DND-41 (cell line): Measurements from ENCODE around the gene CBARP.

Experiments
- ATAC-seq: fragments of 200-7000 bp; cut with Tn5 transposase; 3 replicates; pipeline ENCODE4 v1.9.1; 2021; ENCODE audit warnings: low read depth; ENCODE audit not compliant: insufficient read depth
- DNase-seq: peaks from one replicate; pipeline ENCODE4 v3.0.0-alpha.2; 2020
- H2AFZ ChIP-seq: 2 replicates; pipeline ENCODE4 v1.6.0; 2012; ENCODE audit warnings: low read depth, low read length
- H3K27ac ChIP-seq: 2 replicates; pipeline ENCODE4 v1.5.1; 2012; ENCODE audit warnings: low read length, inconsistent platforms
- H3K27me3 ChIP-seq: fragments of 200-600 bp; sonication (generic); 2 replicates; pipeline ENCODE4 v1.6.0; 2012; ENCODE audit warnings: low read length, mild to moderate bottlenecking, inconsistent platforms; ENCODE audit not compliant: insufficient read depth, poor library complexity
- H3K36me3 ChIP-seq: 2 replicates; pipeline ENCODE4 v1.5.1; 2012; ENCODE audit warnings: low read length, inconsistent platforms; ENCODE audit not compliant: insufficient read depth
- H3K4me1 ChIP-seq: 2 replicates; pipeline ENCODE4 v1.5.1; 2012; ENCODE audit warnings: mild to moderate bottlenecking, low read length; ENCODE audit not compliant: insufficient read depth
- H3K4me2 ChIP-seq: 2 replicates; pipeline ENCODE4 v1.6.0; 2012; ENCODE audit warnings: mild to moderate bottlenecking, moderate library complexity, low read length, inconsistent platforms; ENCODE audit not compliant: insufficient read depth
- H3K4me3 ChIP-seq, 2 experiments: fragments of 200-600 bp in 1 of 2; shearing (Covaris generic) in 1 of 2; 2 replicates each; pipeline ENCODE4 v1.5.1; 2012 to 2016; ENCODE audit warnings: inconsistent platforms in 2 of 2, low read length in 2 of 2, mild to moderate bottlenecking in 2 of 2, low read depth in 1 of 2, moderate library complexity in 1 of 2
- H3K79me2 ChIP-seq: 2 replicates; pipeline ENCODE4 v1.6.0; 2012; ENCODE audit warnings: low read length, inconsistent platforms; ENCODE audit not compliant: insufficient read depth
- H3K9ac ChIP-seq: 2 replicates; pipeline ENCODE4 v1.6.0; 2012; ENCODE audit warnings: low read depth, mild to moderate bottlenecking, inconsistent platforms, low read length, moderate library complexity
- H3K9me3 ChIP-seq: 2 replicates; pipeline ENCODE4 v1.5.1; 2012; ENCODE audit warnings: low read length, moderate library complexity, mild to moderate bottlenecking, inconsistent platforms; ENCODE audit not compliant: insufficient read depth, severe bottlenecking
- H4K20me1 ChIP-seq: 2 replicates; pipeline ENCODE4 v1.6.0; 2012; ENCODE audit warnings: low read length; ENCODE audit not compliant: insufficient read depth
- CTCF ChIP-seq: IDR thresholded peaks from 2 replicates; pipeline ENCODE4 v1.5.1; 2012; ENCODE audit warnings: borderline replicate concordance, low read length, moderate library complexity, mild to moderate bottlenecking; ENCODE audit not compliant: poor library complexity, severe bottlenecking; ENCODE audit errors: extremely low read depth
- EZH2 ChIP-seq: IDR thresholded peaks from 3 replicates; pipeline ENCODE4 v1.6.1; 2012; ENCODE audit warnings: borderline replicate concordance, low read depth, mild to moderate bottlenecking, moderate library complexity, low read length, inconsistent platforms; ENCODE audit not compliant: severe bottlenecking

CBARP gene

GRCh38 chr19:1226227-1226518, 11.6 kb downstream of the CBARP start:
- Histone ChIP-seq H3K27me3 (no peaks in the 10 kb centered on the region), H3K4me2 (no peak overlapping the region), H3K36me3 (peaks cover 63% of the 10 kb centered on the region), H3K27ac (no peak overlapping the region), H4K20me1 (peaks cover 18% of the 10 kb centered on the region), H3K9me3 (no peaks in the 10 kb centered on the region), H3K4me1 (no peaks in the 10 kb centered on the region), H3K4me3 (no peak overlapping the region), H3K79me2 (no peaks in the 10 kb centered on the region), H2AFZ (no peak overlapping the region), H3K9ac (no peak overlapping the region)
- TF ChIP-seq CTCF (no peak), EZH2 (no peak)
- DNase-seq (no peak), ATAC-seq (no peak)

GRCh38 chr19:1225440-1226226, 12.2 kb downstream of the CBARP start:
- no peak overlapping the region for H3K4me2 ChIP-seq

GRCh38 chr19:1224847-1225246, 13.0 kb downstream of the CBARP start:
- Histone ChIP-seq H3K4me2 (no peak overlapping the region), H3K27ac (no peak overlapping the region), H3K36me3 (peaks cover 76% of the 10 kb centered on the region), H3K27me3 (no peaks in the 10 kb centered on the region), H3K4me3 (no peak overlapping the region), H3K4me1 (no peaks in the 10 kb centered on the region), H3K79me2 (peaks cover 7% of the 10 kb centered on the region; the same call in 1 of the 2 replicates), H4K20me1 (peaks cover 31% of the 10 kb centered on the region), H3K9ac (no peak overlapping the region), H2AFZ (no peak overlapping the region), H3K9me3 (no peaks in the 10 kb centered on the region)
- ATAC-seq = no peak
- TF ChIP-seq EZH2 (no peak), CTCF (no peak)
- no peak for DNase-seq

More at GRCh38 chr19:1225440-1226226, 12.2 kb downstream of the CBARP start:
- H4K20me1 ChIP-seq = peaks cover 23% of the 10 kb centered on the region
- H3K9me3 ChIP-seq = no peaks in the 10 kb centered on the region
- H3K36me3 ChIP-seq = peaks cover 69% of the 10 kb centered on the region
- H3K9ac ChIP-seq = no peak overlapping the region
- H3K27me3 ChIP-seq = no peaks in the 10 kb centered on the region
- ATAC-seq = no peak
- no peak for DNase-seq
- no peaks in the 10 kb centered on the region for H3K4me1 ChIP-seq
- H3K4me3 ChIP-seq = no peak overlapping the region
- no peak overlapping the region for H2AFZ ChIP-seq
- TF ChIP-seq CTCF (no peak), EZH2 (no peak)
- no peak overlapping the region for H3K27ac ChIP-seq
- H3K79me2 ChIP-seq = no peaks in the 10 kb centered on the region
